H9 (cell line): ENCODE results near the gene MOG. TPM values are rescaled to one million over a fixed set of nuclear protein-coding genes. Genes with fewer than 3 reads are reported as not detected.

Experiments
- DNase-seq: peaks from one replicate; pipeline ENCODE4 v3.0.0-alpha.2; 2017
- H2AFZ ChIP-seq: one replicate; pipeline ENCODE4 v1.6.1; 2013; ENCODE audit warnings: mild to moderate bottlenecking, low read length, control low read depth, moderate library complexity
- H2AK5ac ChIP-seq: 2 replicates; pipeline ENCODE4 v1.6.1; 2013; ENCODE audit warnings: low read length, control low read depth, mixed read lengths; ENCODE audit not compliant: insufficient read length
- H2BK120ac ChIP-seq: one replicate; pipeline ENCODE4 v1.6.1; 2013; ENCODE audit warnings: low read depth, mild to moderate bottlenecking, low read length, control low read depth, inconsistent platforms; ENCODE audit not compliant: poor library complexity, severe bottlenecking
- H2BK12ac ChIP-seq: 2 replicates; pipeline ENCODE4 v1.6.1; 2013; ENCODE audit warnings: low read length, control low read depth, mixed read lengths, low read depth; ENCODE audit not compliant: insufficient read length
- H2BK15ac ChIP-seq: 2 replicates; pipeline ENCODE4 v1.6.1; 2013; ENCODE audit warnings: low read depth, low read length, control low read depth
- H2BK20ac ChIP-seq: one replicate; pipeline ENCODE4 v1.6.1; 2013; ENCODE audit warnings: low read depth, mild to moderate bottlenecking, low read length, control low read depth, inconsistent platforms; ENCODE audit not compliant: poor library complexity, severe bottlenecking
- H2BK5ac ChIP-seq: 2 replicates; pipeline ENCODE4 v1.6.1; 2013; ENCODE audit warnings: low read length, control low read depth, mixed read lengths; ENCODE audit not compliant: insufficient read length
- H3K14ac ChIP-seq: 2 replicates; pipeline ENCODE4 v1.6.1; 2013; ENCODE audit warnings: low read length, control low read depth; ENCODE audit not compliant: insufficient read depth
- H3K18ac ChIP-seq: 2 replicates; pipeline ENCODE4 v1.6.1; 2013; ENCODE audit warnings: low read depth, mild to moderate bottlenecking, mixed read lengths, low read length, control low read depth; ENCODE audit not compliant: insufficient read length
- H3K23ac ChIP-seq: 2 replicates; pipeline ENCODE4 v1.6.1; 2013; ENCODE audit warnings: low read length, control low read depth, mixed read lengths, low read depth; ENCODE audit not compliant: insufficient read length
- H3K23me2 ChIP-seq: 2 replicates; pipeline ENCODE4 v1.6.1; 2013; ENCODE audit warnings: low read depth, mild to moderate bottlenecking, mixed read lengths, low read length, control low read depth; ENCODE audit not compliant: insufficient read length, poor library complexity, severe bottlenecking
- H3K27ac ChIP-seq: 2 replicates; pipeline ENCODE4 v1.5.1; 2013; ENCODE audit warnings: low read length, control low read depth, mixed read lengths, low read depth; ENCODE audit not compliant: insufficient read length
- H3K27me3 ChIP-seq: 2 replicates; pipeline ENCODE4 v1.6.1; 2013; ENCODE audit warnings: low read length, control low read depth, inconsistent platforms; ENCODE audit not compliant: insufficient read depth
- H3K4ac ChIP-seq: 2 replicates; pipeline ENCODE4 v1.6.1; 2013; ENCODE audit warnings: low read depth, mild to moderate bottlenecking, control low read depth, inconsistent platforms, low read length, moderate library complexity
- H3K4me1 ChIP-seq: 2 replicates; pipeline ENCODE4 v1.6.1; 2013; ENCODE audit warnings: low read length, control low read depth, inconsistent platforms; ENCODE audit not compliant: insufficient read depth
- H3K4me2 ChIP-seq: 2 replicates; pipeline ENCODE4 v1.6.1; 2013; ENCODE audit warnings: low read length, control low read depth, mixed read lengths; ENCODE audit not compliant: insufficient read length, insufficient read depth
- H3K56ac ChIP-seq: 2 replicates; pipeline ENCODE4 v1.6.1; 2013; ENCODE audit warnings: low read depth, mild to moderate bottlenecking, mixed read lengths, low read length, control low read depth; ENCODE audit not compliant: insufficient read length
- H3K79me1 ChIP-seq: 2 replicates; pipeline ENCODE4 v1.6.1; 2013; ENCODE audit warnings: low read depth, mild to moderate bottlenecking, moderate library complexity, low read length, control low read depth, inconsistent platforms; ENCODE audit not compliant: insufficient read depth, poor library complexity, severe bottlenecking
- H3K79me2 ChIP-seq: 2 replicates; pipeline ENCODE4 v1.6.1; 2013; ENCODE audit warnings: low read length, control low read depth, inconsistent platforms; ENCODE audit not compliant: insufficient read depth
- H3K9ac ChIP-seq: 2 replicates; pipeline ENCODE4 v1.6.1; 2013; ENCODE audit warnings: low read length, control low read depth, mixed read lengths; ENCODE audit not compliant: insufficient read length; ENCODE audit errors: extremely low read depth
- H3K9me3 ChIP-seq: one replicate; pipeline ENCODE4 v1.6.1; 2013; ENCODE audit warnings: low read depth, low read length, inconsistent platforms; ENCODE audit not compliant: control insufficient read depth
- H3T11ph ChIP-seq: one replicate; pipeline ENCODE4 v1.6.1; 2013; ENCODE audit warnings: mild to moderate bottlenecking, low read length, control low read depth, inconsistent platforms
- H4K20me1 ChIP-seq: one replicate; pipeline ENCODE4 v1.6.1; 2013; ENCODE audit not compliant: control insufficient read depth, insufficient read length, insufficient read depth
- H4K5ac ChIP-seq: 2 replicates; pipeline ENCODE4 v1.6.1; 2013; ENCODE audit warnings: low read depth, mild to moderate bottlenecking, mixed read lengths, low read length, control low read depth; ENCODE audit not compliant: insufficient read length
- H4K8ac ChIP-seq: replicated peaks from 2 replicates; pipeline ENCODE4 v1.6.1; 2013; ENCODE audit warnings: low read length, control low read depth, mixed read lengths, low read depth; ENCODE audit not compliant: insufficient read length
- H4K91ac ChIP-seq: 2 replicates; pipeline ENCODE4 v1.6.1; 2013; ENCODE audit warnings: low read depth, mild to moderate bottlenecking, moderate library complexity, mixed read lengths, low read length, control low read depth; ENCODE audit not compliant: insufficient read length
- H3K27ac Mint-ChIP-seq, 3 experiments: 2 replicates in 2 of 3; 3 replicates in 1 of 3; pipeline ENCODE4 v1.8.0; 2020 to 2021; ENCODE audit warnings: mixed read lengths in 3 of 3, mild to moderate bottlenecking in 1 of 3, moderate library complexity in 1 of 3
- H3K27me3 Mint-ChIP-seq: 2 replicates; pipeline ENCODE4 v1.8.0; 2021; ENCODE audit warnings: low read depth, mild to moderate bottlenecking, moderate library complexity, mixed read lengths
- H3K36me3 Mint-ChIP-seq, 3 experiments: 2 replicates in 2 of 3; 3 replicates in 1 of 3; pipeline ENCODE4 v1.8.0; 2020 to 2021; ENCODE audit warnings: low read depth in 3 of 3, mixed read lengths in 3 of 3; ENCODE audit not compliant: insufficient read depth in 1 of 3
- H3K4me1 Mint-ChIP-seq, 2 experiments: 2 replicates each; pipeline ENCODE4 v1.8.0; 2020; ENCODE audit warnings: mixed read lengths in 2 of 2
- H3K4me3 Mint-ChIP-seq, 2 experiments: 2 replicates in 1 of 2; 3 replicates in 1 of 2; pipeline ENCODE4 v1.8.0; 2020 to 2021; ENCODE audit warnings: mild to moderate bottlenecking in 2 of 2, mixed read lengths in 2 of 2, moderate library complexity in 1 of 2
- H3K9me3 Mint-ChIP-seq, 2 experiments: 2 replicates in 1 of 2; 3 replicates in 1 of 2; pipeline ENCODE4 v1.8.0; 2020; ENCODE audit warnings: mild to moderate bottlenecking in 2 of 2, mixed read lengths in 2 of 2, moderate library complexity in 1 of 2
- CTCF ChIP-seq: fragments of 200-600 bp; sonication (generic); conservative IDR thresholded peaks from 3 replicates; pipeline ENCODE4 v1.8.0; 2021; ENCODE audit warnings: antibody characterized with exemption, mild to moderate bottlenecking
- WGBS: extraction: QIAGEN DNeasy Blood & Tissue Kit; methylation state at CpG from one replicate; pipeline ENCODE4 v1.1.7; 2013; ENCODE audit warnings: missing lambda C conversion rate, low lambda C conversion rate, mixed read lengths; ENCODE audit not compliant: insufficient read length; ENCODE audit errors: extremely low coverage; 5-methylcytosine and 5-hydroxymethylcytosine counted together
- total RNA-seq: library from RNA; stranded (reverse); gene quantifications from 2 replicates; pipeline ENCODE4 v1.2.1, GENCODE V29; 2021

The MOG gene
- total RNA-seq, 1 experiment from 2014 or later = 0.55 TPM

GRCh38 chr6:29653452-29654038 is 3.3 kb upstream of the MOG start:
- no CpG with 5 or more reads among the region's 8 CpGs for WGBS
- no peaks in the 10 kb centered on the region for H3K36me3 Mint-ChIP-seq
- Histone ChIP-seq H2BK15ac (no peak overlapping the region), H3K9ac (no peak overlapping the region), H4K20me1 (no peaks in the 10 kb centered on the region), H4K8ac (no peak overlapping the region), H4K91ac (no peak overlapping the region), H3K79me2 (no peaks in the 10 kb centered on the region), H2BK5ac (no peak overlapping the region), H3K4me2 (no peak overlapping the region), H3K23me2 (no peaks in the 10 kb centered on the region), H3K79me1 (no peaks in the 10 kb centered on the region), H2BK120ac (no peak overlapping the region), H2AK5ac (no peak overlapping the region), H3K18ac (no peak overlapping the region), H3K9me3 (no peaks in the 10 kb centered on the region), H2BK12ac (no peak overlapping the region), H2BK20ac (no peak overlapping the region), H3T11ph (no peak overlapping the region), H3K14ac (no peak overlapping the region), H4K5ac (no peak overlapping the region), H3K23ac (no peak overlapping the region), H3K4ac (no peak overlapping the region), H3K27ac (no peak overlapping the region), H3K56ac (no peak overlapping the region), H3K27me3 (no peaks in the 10 kb centered on the region), H3K4me1 (peaks cover 8% of the 10 kb centered on the region), H2AFZ (no peak overlapping the region)
- no peaks in the 10 kb centered on the region for H3K27me3 Mint-ChIP-seq
- no peak overlapping the region for H3K4me3 Mint-ChIP-seq
- no peak overlapping the region for H3K27ac Mint-ChIP-seq
- H3K9me3 Mint-ChIP-seq = no peaks in the 10 kb centered on the region
- H3K4me1 Mint-ChIP-seq = peaks cover 45 to 57% of the 10 kb centered on the region in 2 experiments
- no peak for DNase-seq
- peak; percentile 88 for TF ChIP-seq CTCF
